ENCODE data around the gene UST. TPM values are rescaled to one million over a fixed set of nuclear protein-coding genes. Genes with fewer than 3 reads are reported as not detected.

The UST gene
- total and polyA plus RNA-seq, 2 of the 8 experiments (the other 6 are each of a cell fraction or from before 2014, with no cell fraction given) = 13.5 to 34.5 TPM

DNA sequence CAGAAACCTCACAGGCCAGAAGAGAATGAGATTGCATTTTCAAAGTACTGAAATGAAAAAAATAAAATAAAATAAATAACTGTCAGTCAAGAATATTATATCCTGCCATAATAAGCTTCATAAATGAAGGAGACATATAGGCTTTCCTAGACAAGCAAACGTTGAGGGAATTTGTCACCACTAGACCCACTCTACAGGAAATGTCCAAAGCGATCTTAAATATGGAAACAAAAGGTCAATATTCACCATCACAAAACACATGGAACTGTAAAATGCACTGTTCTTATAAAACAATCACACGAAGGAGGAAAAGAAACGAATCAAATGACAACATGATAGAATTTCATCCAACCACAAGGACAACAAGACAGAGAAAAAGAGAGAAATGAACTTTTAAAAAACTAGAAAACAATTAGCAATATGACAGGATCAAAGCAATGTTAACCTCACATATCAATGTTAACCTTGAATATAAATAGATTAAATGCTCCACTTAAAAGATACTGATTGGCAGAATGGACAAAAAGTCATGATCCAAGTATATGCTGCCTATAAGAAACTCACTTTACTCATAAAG is 352.0 kb downstream of the UST start (continued):
- no peak for TF ChIP-seq HDAC2 (IDR thresholded peaks at IDR 0.05; ENCODE audit: borderline replicate concordance in 1 of 2, low read depth in 2 of 2, low read length in 2 of 2)
- no peak for TF ChIP-seq RBBP5 (IDR thresholded peaks at IDR 0.05; ENCODE audit: borderline replicate concordance, low read depth, low read length)

All from H1 (cell line).